ENCODE results near the gene PHKA2. TPM values are rescaled to one million over a fixed set of nuclear protein-coding genes. Genes with fewer than 3 reads are reported as not detected.

Gene PHKA2
- total RNA-seq, 4 donors from 2014 or later, result 18.0 to 32.7 (median 26.6) TPM

- no peaks in the 10 kb centered on the region for H3K36me3 ChIP-seq
- 83 to 92% methylated on average over 2 to 4 of the region's 4 CpGs for WGBS, 2 donors
- peak overlapping the region in 1 of 4 donors; percentile 69 for H3K27ac ChIP-seq
- H3K27me3 ChIP-seq, result no peaks in the 10 kb centered on the region
- peaks cover 0 to 21% (median 0%) of the 10 kb centered on the region in 4 donors for H3K4me1 ChIP-seq
- H3K4me3 ChIP-seq, result no peak overlapping the region
- no peak for DNase-seq (ENCODE audit: low spot score in 2 of 2)
- no peaks in the 10 kb centered on the region for H3K9me3 ChIP-seq
- TF ChIP-seq POLR2A (IDR thresholded peaks at IDR 0.05), result no peak
- no peak for TF ChIP-seq CTCF (IDR thresholded peaks at IDR 0.05)
These were observed 95.6 kb downstream of the PHKA2 start for GRCh38 chrX:18888281-18888680.

DNA sequence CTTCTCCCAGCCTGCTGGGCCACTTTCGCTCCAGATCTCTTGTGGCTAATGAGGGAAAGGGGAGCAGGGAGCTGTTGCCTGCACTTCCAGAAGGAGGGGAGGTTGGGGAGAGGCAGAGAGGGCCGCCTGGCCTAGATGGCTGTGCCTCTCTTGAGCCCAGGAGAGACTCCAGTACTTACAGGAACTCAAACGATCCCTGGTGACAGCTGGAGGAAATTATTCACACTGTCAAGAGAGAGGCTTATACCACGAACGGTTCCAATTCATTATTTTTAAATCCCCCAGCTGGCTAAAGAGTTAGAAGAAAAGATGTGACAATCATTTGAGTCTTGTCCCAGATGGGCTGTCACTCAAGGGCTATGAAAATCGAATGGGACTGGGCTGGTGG lies 96.1 kb downstream of the PHKA2 start:
- Histone ChIP-seq H3K36me3 (no peaks in the 10 kb centered on the region), H3K27me3 (no peaks in the 10 kb centered on the region), H3K4me1 (peaks cover 0 to 21% (median 0%) of the 10 kb centered on the region in 4 donors), H3K27ac (peak overlapping the region in 3 of 4 donors; percentile 69 to 84 (median 77)), H3K9me3 (no peaks in the 10 kb centered on the region), H3K4me3 (no peak overlapping the region)
- WGBS, 2 donors, result 43 to 47% methylated on average over 6 of the region's 6 CpGs
- no peak for DNase-seq (ENCODE audit: low spot score in 2 of 2)
- TF ChIP-seq CTCF (IDR thresholded peaks at IDR 0.05) (no peak), POLR2A (IDR thresholded peaks at IDR 0.05) (no peak), EP300 (IDR thresholded peaks at IDR 0.05) (no peak)

GRCh38 chrX:18887177-18887824 lies 96.6 kb downstream of the PHKA2 start:
- peaks cover 0 to 21% (median 0%) of the 10 kb centered on the region in 4 donors for H3K4me1 ChIP-seq
- no peaks in the 10 kb centered on the region for H3K9me3 ChIP-seq
- H3K27me3 ChIP-seq, result no peaks in the 10 kb centered on the region
- TF ChIP-seq POLR2A (IDR thresholded peaks at IDR 0.05), result no peak
- no peak for TF ChIP-seq EP300 (IDR thresholded peaks at IDR 0.05)
- peak overlapping the region; percentile 4 to 84 (median 73) for H3K27ac ChIP-seq
- no peaks in the 10 kb centered on the region for H3K36me3 ChIP-seq
- WGBS, 2 donors, result 26 to 53% methylated on average over 6 to 25 of the region's 25 CpGs
- peak overlapping the region in 3 of 4 donors; percentile 26 to 52 (median 43) for H3K4me3 ChIP-seq
- DNase-seq (ENCODE audit: low spot score in 2 of 2), result no peak

DNA sequence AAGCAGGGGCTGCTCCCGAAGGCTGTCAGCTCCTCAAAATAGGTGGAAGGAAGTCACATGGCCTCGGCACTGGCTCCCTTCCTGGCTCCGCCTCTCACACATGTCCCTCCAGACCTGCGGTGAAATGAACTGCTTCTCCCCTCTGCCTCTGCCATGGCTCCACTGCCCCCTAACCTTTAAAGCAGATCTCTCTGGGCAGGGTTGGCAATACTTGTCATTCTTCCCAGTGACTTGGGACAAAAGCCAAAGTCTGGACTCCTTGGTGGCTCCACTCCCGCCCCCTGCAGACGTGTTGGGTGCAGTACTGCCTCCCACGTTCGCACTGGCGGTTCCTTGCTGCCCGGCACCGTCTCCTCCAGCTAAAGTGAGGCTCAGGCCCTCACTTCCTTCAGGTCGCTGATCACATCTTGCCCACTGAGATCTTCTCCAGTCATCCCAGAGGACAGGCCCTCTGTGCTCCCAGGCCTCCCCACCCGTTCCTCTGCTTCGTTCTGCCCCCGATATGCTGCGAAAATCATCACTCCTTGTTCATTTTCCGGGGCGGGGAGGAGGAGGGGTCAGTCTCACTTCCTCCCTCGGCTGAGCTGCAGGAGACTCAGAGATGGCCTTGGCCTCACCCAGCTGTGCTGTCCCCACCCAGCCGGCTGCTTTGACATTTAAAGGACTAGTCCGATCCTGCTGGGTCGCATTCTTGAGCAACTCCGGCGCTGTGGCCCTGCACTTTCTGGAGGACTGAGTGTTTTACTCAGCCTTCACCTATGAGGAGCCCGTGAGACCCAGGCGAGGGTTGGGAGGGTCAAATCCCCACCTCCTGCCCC lies 97.4 kb downstream of the PHKA2 start:
- Histone ChIP-seq H3K4me3 (peak overlapping the region; percentile 15 to 52 (median 34)), H3K4me1 (peaks cover 0 to 21% (median 0%) of the 10 kb centered on the region in 4 donors), H3K9me3 (no peaks in the 10 kb centered on the region), H3K27me3 (no peaks in the 10 kb centered on the region), H3K27ac (peak overlapping the region; percentile 4 to 84 (median 73)), H3K36me3 (no peaks in the 10 kb centered on the region)
- WGBS, 2 donors, result 1 to 42% methylated on average over 15 to 26 of the region's 26 CpGs
- peak; percentile 44 to 51 for DNase-seq (ENCODE audit: low spot score in 2 of 2)
- peak; percentile 38 to 79 (median 57) for TF ChIP-seq CTCF (IDR thresholded peaks at IDR 0.05)
- peak in 1 of 2 donors; percentile 23 for TF ChIP-seq POLR2A (IDR thresholded peaks at IDR 0.05)
- peak in 1 of 2 donors; percentile 63 for TF ChIP-seq EP300 (IDR thresholded peaks at IDR 0.05)

DNA sequence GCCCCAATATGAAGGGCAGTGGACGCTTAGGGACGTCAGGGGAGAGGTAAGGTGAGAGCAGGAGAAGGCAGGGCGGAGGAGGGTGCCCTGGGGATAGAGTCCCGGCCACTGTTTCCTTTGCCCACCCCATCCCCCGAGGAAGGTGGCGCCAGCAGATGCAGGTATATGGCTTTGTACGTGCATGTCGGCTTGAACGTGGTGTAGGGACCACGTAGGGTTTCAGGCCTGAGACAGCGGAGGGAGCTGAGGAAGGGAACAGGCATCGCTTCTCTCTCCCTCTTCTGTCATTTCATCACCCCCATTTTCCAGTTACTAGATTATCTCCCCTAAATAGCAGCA lies 97.9 kb downstream of the PHKA2 start:
- Histone ChIP-seq H3K27ac (peak overlapping the region; percentile 4 to 84 (median 73)), H3K36me3 (no peaks in the 10 kb centered on the region), H3K27me3 (no peaks in the 10 kb centered on the region), H3K4me3 (peak overlapping the region; percentile 15 to 52 (median 34)), H3K9me3 (no peaks in the 10 kb centered on the region), H3K4me1 (peaks cover 0 to 21% (median 0%) of the 10 kb centered on the region in 4 donors)
- TF ChIP-seq POLR2A (IDR thresholded peaks at IDR 0.05) (no peak), EP300 (IDR thresholded peaks at IDR 0.05) (no peak), CTCF (IDR thresholded peaks at IDR 0.05) (no peak)
- DNase-seq (ENCODE audit: low spot score in 2 of 2), result no peak
- WGBS, 2 donors, result 18 to 52% methylated on average over 3 to 12 of the region's 12 CpGs
